SK-N-SH (cell line): ENCODE measurements around the gene ZMPSTE24. TPM values are rescaled to one million over a fixed set of nuclear protein-coding genes. Genes with fewer than 3 reads are reported as not detected.

Source experiments
- CTCF ChIA-PET: fragments of 300-600, 350-600 bp; formaldehyde crosslinking; extraction: SDS; loops from one replicate; lab custom pipeline; 2021; lab: Yijun Ruan, JAX
- POLR2A ChIA-PET: fragments of 350-600 bp; sonication (Branson Sonifier 250); formaldehyde crosslinking; extraction: SDS; loops from one replicate; lab custom pipeline; 2020; ENCODE audit warnings: antibody characterized with exemption, inconsistent platforms; lab: Yijun Ruan, JAX
- DNase-seq: peaks from one replicate; pipeline ENCODE4 v3.0.0; 2012
- H2AFZ ChIP-seq: fragments of 200-600 bp; sonication (generic); 2 replicates; pipeline ENCODE4 v1.8.1; 2016; ENCODE audit warnings: antibody characterized with exemption, mild to moderate bottlenecking, low read depth
- H3F3A ChIP-seq: fragments of 200-600 bp; sonication (generic); replicated peaks from 2 replicates; pipeline ENCODE3; 2016; ENCODE audit warnings: antibody characterized with exemption, mild to moderate bottlenecking; ENCODE audit not compliant: insufficient read depth
- H3K27ac ChIP-seq, 2 experiments: fragments of 200-500 bp in 1 of 2; fragments of 200-600 bp in 1 of 2; sonication (Bioruptor generic) in 1 of 2; sonication (generic), shearing (Covaris generic) in 1 of 2; 2 replicates each; pipeline versions ENCODE4 v1.5.1 to v1.6.1; 2014 to 2016; ENCODE audit warnings: low read depth in 2 of 2, inconsistent platforms in 1 of 2, low read length in 1 of 2, mild to moderate bottlenecking in 1 of 2, mixed read lengths in 1 of 2
- H3K27me3 ChIP-seq: fragments of 200-600 bp; sonication (generic), shearing (Covaris generic); 2 replicates; pipeline ENCODE4 v1.6.1; 2016; ENCODE audit warnings: mixed run types; ENCODE audit not compliant: insufficient read depth
- H3K36me3 ChIP-seq, 2 experiments: fragments of 200-500 bp in 1 of 2; fragments of 200-600 bp in 1 of 2; sonication (Bioruptor generic) in 1 of 2; sonication (generic) in 1 of 2; replicated peaks in 1 of 2; 2 replicates each; pipeline versions ENCODE3 to v1.5.1; 2014 to 2016; ENCODE audit warnings: low read length in 1 of 2, mild to moderate bottlenecking in 1 of 2; ENCODE audit not compliant: insufficient read depth in 2 of 2, control insufficient read depth in 1 of 2
- H3K4me1 ChIP-seq, 2 experiments: fragments of 200-500 bp in 1 of 2; fragments of 200-600 bp in 1 of 2; sonication (Bioruptor generic) in 1 of 2; sonication (generic), shearing (Covaris generic) in 1 of 2; 2 replicates each; pipeline versions ENCODE4 v1.5.1 to v1.6.1; 2014 to 2016; ENCODE audit warnings: low read depth in 1 of 2, low read length in 1 of 2, mixed run types in 1 of 2; ENCODE audit not compliant: insufficient read depth in 2 of 2, control insufficient read depth in 1 of 2
- H3K4me2 ChIP-seq: fragments of 200-600 bp; sonication (generic), shearing (Covaris generic); 2 replicates; pipeline ENCODE4 v1.6.1; 2017; ENCODE audit warnings: mixed run types
- H3K4me3 ChIP-seq, 2 experiments: fragments of 200-500 bp in 1 of 2; fragments of 200-600 bp in 1 of 2; sonication (Bioruptor generic) in 1 of 2; sonication (generic), shearing (Covaris generic) in 1 of 2; 2 replicates each; pipeline versions ENCODE4 v1.5.1 to v1.8.1; 2014 to 2016; ENCODE audit warnings: low read depth in 2 of 2, inconsistent platforms in 1 of 2, low read length in 1 of 2, mild to moderate bottlenecking in 1 of 2, mixed read lengths in 1 of 2, moderate library complexity in 1 of 2
- H3K79me2 ChIP-seq: fragments of 200-600 bp; sonication (generic); 2 replicates; pipeline ENCODE4 v1.8.1; 2017; ENCODE audit warnings: mild to moderate bottlenecking; ENCODE audit not compliant: insufficient read depth
- H3K9ac ChIP-seq: fragments of 200-600 bp; sonication (generic); 2 replicates; pipeline ENCODE4 v1.6.1; 2017; ENCODE audit warnings: mixed run types
- H3K9me2 ChIP-seq: fragments of 200-600 bp; sonication (generic); 2 replicates; pipeline ENCODE4 v1.6.1; 2017; ENCODE audit warnings: mixed run types
- H3K9me3 ChIP-seq: fragments of 200-600 bp; sonication (generic); 2 replicates; pipeline ENCODE4 v1.6.1; 2017; ENCODE audit warnings: mixed run types, mild to moderate bottlenecking, moderate library complexity
- H4K20me1 ChIP-seq: fragments of 200-600 bp; sonication (generic); 2 replicates; pipeline ENCODE4 v1.6.1; 2017; ENCODE audit warnings: mild to moderate bottlenecking, mixed run types; ENCODE audit not compliant: insufficient read depth
- CHD2 ChIP-seq: fragments of 150-350 bp; IDR thresholded peaks from 2 replicates; pipeline ENCODE4 v1.6.1; 2018; ENCODE audit warnings: low read length; ENCODE audit not compliant: partially characterized antibody
- ELF1 ChIP-seq: IDR thresholded peaks from 2 replicates; pipeline ENCODE4 v1.4.0; 2012
- FOXM1 ChIP-seq: IDR thresholded peaks from 2 replicates; pipeline ENCODE4 v1.4.0; 2012; ENCODE audit warnings: low read depth, mild to moderate bottlenecking
- GABPA ChIP-seq: IDR thresholded peaks from 2 replicates; pipeline ENCODE4 v1.4.0; 2012; ENCODE audit warnings: low read depth, mild to moderate bottlenecking
- NFIC ChIP-seq: IDR thresholded peaks from 2 replicates; pipeline ENCODE4 v1.4.0; 2012; ENCODE audit warnings: borderline replicate concordance
- NRF1 ChIP-seq: IDR thresholded peaks from 2 replicates; pipeline ENCODE4 v1.6.1; 2012; ENCODE audit warnings: low read depth, mild to moderate bottlenecking, low read length
- RCOR1 ChIP-seq: fragments of 150-350 bp; IDR thresholded peaks from 2 replicates; pipeline ENCODE4 v1.6.1; 2017; ENCODE audit warnings: antibody characterized with exemption, low read length
- RFX5 ChIP-seq: IDR thresholded peaks from 2 replicates; pipeline ENCODE4 v1.6.1; 2012; ENCODE audit warnings: mild to moderate bottlenecking, improper control_type of control experiment, low read length
- RXRA ChIP-seq: IDR thresholded peaks from 2 replicates; pipeline ENCODE4 v1.4.0; 2012; ENCODE audit warnings: low read depth, mild to moderate bottlenecking, borderline replicate concordance
- TEAD4 ChIP-seq: IDR thresholded peaks from 2 replicates; pipeline ENCODE4 v1.4.0; 2012; ENCODE audit warnings: mild to moderate bottlenecking, borderline replicate concordance; ENCODE audit not compliant: insufficient read depth
- YY1 ChIP-seq: IDR thresholded peaks from 2 replicates; pipeline ENCODE4 v1.4.0; 2012; ENCODE audit warnings: low read depth, mild to moderate bottlenecking
- WGBS: methylation state at CpG from one replicate; pipeline ENCODE4 v1.1.6; 2017; ENCODE audit warnings: low lambda C conversion rate; 5-methylcytosine and 5-hydroxymethylcytosine counted together
- polyA plus RNA-seq, 3 experiments: library from polyadenylated mRNA; depleted of rRNA; stranded (reverse); fragments of >200 nt; gene quantifications; 2 replicates each; pipeline ENCODE4 v1.2.3, GENCODE V29; 2012
- TF ChIP-seq, protein P1 (sequence below): fragments of 200-600 bp; sonication (generic); IDR thresholded peaks from 2 replicates; pipeline ENCODE4 v1.6.1; 2017; ENCODE audit warnings: antibody characterized with exemption, mild to moderate bottlenecking, moderate library complexity
- TF ChIP-seq, protein P2 (sequence below): IDR thresholded peaks from 2 replicates; pipeline ENCODE4 v1.6.1; 2012; ENCODE audit warnings: mild to moderate bottlenecking, low read depth, low read length, moderate library complexity
- TF ChIP-seq, protein P3 (sequence below): IDR thresholded peaks from 2 replicates; pipeline ENCODE4 v1.4.0; 2012; ENCODE audit warnings: low read depth, borderline replicate concordance

The ZMPSTE24 gene
- polyA plus RNA-seq, 1 of the 3 experiments (the other 2 are of a cell fraction) = 13.7 TPM

DNA sequence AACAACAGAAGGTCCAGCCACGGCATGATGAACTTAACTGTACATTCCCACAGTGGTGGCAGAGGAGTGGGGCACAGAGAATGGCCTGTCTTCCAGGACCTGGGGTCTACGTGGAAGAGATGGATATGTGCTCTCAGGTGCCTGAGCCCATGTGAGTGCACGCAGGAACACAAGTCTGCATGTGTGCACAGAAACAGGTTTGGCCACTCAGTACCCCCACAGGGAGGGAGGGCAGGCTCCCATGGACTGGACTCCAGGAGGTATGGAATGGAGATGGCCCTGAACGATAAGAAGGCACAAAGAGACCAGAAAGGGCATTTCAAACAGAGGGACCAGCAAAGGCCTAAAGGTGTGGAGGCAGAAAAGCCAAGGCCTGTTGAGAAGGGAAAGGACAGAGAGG is 48.3 kb downstream of the ZMPSTE24 start:
- POLR2A ChIA-PET = no interaction called here
- Histone ChIP-seq H3K27me3 (no peaks in the 10 kb centered on the region), H2AFZ (no peak overlapping the region)

DNA sequence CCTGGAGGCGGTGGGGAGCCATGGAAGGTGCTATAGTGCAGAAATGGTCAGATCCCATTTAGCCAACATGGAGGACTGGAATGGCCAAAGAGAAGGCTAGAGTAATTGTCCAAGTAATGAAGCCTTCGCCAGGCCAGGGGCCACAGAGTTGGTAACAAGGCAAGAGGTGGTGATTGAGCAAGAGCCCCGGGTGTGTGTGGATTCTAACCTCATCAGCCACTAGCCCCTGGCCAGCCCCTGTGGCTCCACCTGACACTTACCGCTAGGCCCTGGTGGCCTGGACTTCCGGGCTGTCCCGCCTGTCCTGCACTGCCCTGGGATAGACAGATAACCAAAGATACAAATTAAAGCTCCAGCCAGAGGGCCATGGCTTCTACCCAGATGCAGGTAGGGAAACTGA is 49.1 kb downstream of the ZMPSTE24 start:
- POLR2A ChIA-PET = no interaction called here
- Histone ChIP-seq H3F3A (no peaks in the 10 kb centered on the region), H3K9me3 (no peaks in the 10 kb centered on the region), H3K4me3 (no peak overlapping the region), H4K20me1 (no peaks in the 10 kb centered on the region), H2AFZ (no peak overlapping the region), H3K4me1 (no peaks in the 10 kb centered on the region; a peak in 1 of 4 replicates), H3K4me2 (no peak overlapping the region), H3K9me2 (no peaks in the 10 kb centered on the region), H3K36me3 (no peaks in the 10 kb centered on the region), H3K79me2 (no peaks in the 10 kb centered on the region), H3K9ac (no peak overlapping the region), H3K27ac (no peak overlapping the region), H3K27me3 (no peaks in the 10 kb centered on the region)
- CTCF ChIA-PET = no interaction called here
- 98% methylated on average over 4 of the region's 6 CpGs for WGBS
- TF ChIP-seq NFIC = no peak
- no peak for TF ChIP-seq TEAD4
- no peak for TF ChIP-seq YY1
- no peak for DNase-seq

More for the DNA sequence above, 48.3 kb downstream of the ZMPSTE24 start:
- Histone ChIP-seq H4K20me1 (no peaks in the 10 kb centered on the region), H3K4me1 (no peaks in the 10 kb centered on the region; a peak in 1 of 4 replicates), H3K4me2 (no peak overlapping the region), H3K9me3 (no peaks in the 10 kb centered on the region), H3K4me3 (no peak overlapping the region), H3K79me2 (no peaks in the 10 kb centered on the region), H3F3A (no peaks in the 10 kb centered on the region), H3K9me2 (no peaks in the 10 kb centered on the region), H3K36me3 (no peaks in the 10 kb centered on the region), H3K27ac (no peak overlapping the region), H3K9ac (no peak overlapping the region)
- CTCF ChIA-PET = interaction anchor here (3.6 kb wide), 1 partner anchor 9 kb away, joined by 22 read pairs; no protein-coding TSS in a partner anchor
- WGBS = 74% methylated on average over 4 of the region's 4 CpGs
- no peak for TF ChIP-seq FOXM1
- TF ChIP-seq TEAD4 = no peak
- no peak for TF ChIP-seq RFX5
- no peak for TF ChIP-seq NRF1
- no peak for TF ChIP-seq ELF1
- TF ChIP-seq, protein P1, sequence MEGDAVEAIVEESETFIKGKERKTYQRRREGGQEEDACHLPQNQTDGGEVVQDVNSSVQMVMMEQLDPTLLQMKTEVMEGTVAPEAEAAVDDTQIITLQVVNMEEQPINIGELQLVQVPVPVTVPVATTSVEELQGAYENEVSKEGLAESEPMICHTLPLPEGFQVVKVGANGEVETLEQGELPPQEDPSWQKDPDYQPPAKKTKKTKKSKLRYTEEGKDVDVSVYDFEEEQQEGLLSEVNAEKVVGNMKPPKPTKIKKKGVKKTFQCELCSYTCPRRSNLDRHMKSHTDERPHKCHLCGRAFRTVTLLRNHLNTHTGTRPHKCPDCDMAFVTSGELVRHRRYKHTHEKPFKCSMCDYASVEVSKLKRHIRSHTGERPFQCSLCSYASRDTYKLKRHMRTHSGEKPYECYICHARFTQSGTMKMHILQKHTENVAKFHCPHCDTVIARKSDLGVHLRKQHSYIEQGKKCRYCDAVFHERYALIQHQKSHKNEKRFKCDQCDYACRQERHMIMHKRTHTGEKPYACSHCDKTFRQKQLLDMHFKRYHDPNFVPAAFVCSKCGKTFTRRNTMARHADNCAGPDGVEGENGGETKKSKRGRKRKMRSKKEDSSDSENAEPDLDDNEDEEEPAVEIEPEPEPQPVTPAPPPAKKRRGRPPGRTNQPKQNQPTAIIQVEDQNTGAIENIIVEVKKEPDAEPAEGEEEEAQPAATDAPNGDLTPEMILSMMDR = no peak
- no peak for DNase-seq

DNA sequence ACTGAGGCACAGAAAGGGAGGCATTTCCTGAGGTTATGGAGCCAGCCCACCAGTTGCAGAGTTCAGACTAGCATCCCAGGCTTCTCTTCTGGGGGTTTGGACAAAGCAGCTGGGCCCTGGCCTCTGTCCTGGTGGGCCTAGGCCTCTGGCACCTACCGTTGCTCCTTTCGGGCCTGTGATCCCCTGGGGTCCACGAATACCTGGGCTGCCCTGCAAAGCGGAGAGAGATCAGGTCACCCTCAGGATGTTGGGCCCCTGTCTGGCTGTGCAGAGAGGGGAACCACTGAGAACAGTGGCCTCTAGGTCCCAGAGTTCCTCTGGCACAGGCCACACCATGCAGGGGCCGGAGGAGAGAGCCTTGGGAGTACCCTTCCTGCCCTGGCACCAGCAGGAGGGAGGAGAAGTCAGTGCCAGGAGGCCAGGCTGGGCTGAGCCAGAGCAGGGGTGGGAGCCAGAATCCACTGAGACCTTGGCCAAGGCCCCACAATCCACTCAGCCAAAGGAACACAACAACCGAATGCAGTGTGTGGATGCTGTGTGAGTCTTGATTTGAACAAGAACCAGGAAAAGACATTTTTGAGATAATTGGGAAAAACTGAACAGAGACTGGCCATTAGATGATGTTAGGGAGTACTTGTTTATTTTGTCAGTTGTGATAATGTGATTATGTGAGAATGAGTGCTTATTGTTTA is 50.1 kb downstream of the ZMPSTE24 start:
- CTCF ChIA-PET = no interaction called here
- Histone ChIP-seq H3K4me3 (no peak overlapping the region), H3K27ac (no peak overlapping the region), H3K27me3 (no peaks in the 10 kb centered on the region), H3K9me2 (no peaks in the 10 kb centered on the region), H3K36me3 (no peaks in the 10 kb centered on the region), H3F3A (no peaks in the 10 kb centered on the region), H3K9me3 (no peaks in the 10 kb centered on the region), H3K79me2 (no peaks in the 10 kb centered on the region), H3K4me2 (no peak overlapping the region), H4K20me1 (no peaks in the 10 kb centered on the region), H3K4me1 (no peaks in the 10 kb centered on the region; a peak in 1 of 4 replicates), H2AFZ (no peak overlapping the region), H3K9ac (no peak overlapping the region)
- WGBS = 69% methylated on average over 6 of the region's 6 CpGs
- no peak for DNase-seq
- POLR2A ChIA-PET = no interaction called here
- TF ChIP-seq ELF1 = no peak
- TF ChIP-seq, protein P2, sequence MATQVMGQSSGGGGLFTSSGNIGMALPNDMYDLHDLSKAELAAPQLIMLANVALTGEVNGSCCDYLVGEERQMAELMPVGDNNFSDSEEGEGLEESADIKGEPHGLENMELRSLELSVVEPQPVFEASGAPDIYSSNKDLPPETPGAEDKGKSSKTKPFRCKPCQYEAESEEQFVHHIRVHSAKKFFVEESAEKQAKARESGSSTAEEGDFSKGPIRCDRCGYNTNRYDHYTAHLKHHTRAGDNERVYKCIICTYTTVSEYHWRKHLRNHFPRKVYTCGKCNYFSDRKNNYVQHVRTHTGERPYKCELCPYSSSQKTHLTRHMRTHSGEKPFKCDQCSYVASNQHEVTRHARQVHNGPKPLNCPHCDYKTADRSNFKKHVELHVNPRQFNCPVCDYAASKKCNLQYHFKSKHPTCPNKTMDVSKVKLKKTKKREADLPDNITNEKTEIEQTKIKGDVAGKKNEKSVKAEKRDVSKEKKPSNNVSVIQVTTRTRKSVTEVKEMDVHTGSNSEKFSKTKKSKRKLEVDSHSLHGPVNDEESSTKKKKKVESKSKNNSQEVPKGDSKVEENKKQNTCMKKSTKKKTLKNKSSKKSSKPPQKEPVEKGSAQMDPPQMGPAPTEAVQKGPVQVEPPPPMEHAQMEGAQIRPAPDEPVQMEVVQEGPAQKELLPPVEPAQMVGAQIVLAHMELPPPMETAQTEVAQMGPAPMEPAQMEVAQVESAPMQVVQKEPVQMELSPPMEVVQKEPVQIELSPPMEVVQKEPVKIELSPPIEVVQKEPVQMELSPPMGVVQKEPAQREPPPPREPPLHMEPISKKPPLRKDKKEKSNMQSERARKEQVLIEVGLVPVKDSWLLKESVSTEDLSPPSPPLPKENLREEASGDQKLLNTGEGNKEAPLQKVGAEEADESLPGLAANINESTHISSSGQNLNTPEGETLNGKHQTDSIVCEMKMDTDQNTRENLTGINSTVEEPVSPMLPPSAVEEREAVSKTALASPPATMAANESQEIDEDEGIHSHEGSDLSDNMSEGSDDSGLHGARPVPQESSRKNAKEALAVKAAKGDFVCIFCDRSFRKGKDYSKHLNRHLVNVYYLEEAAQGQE = no peak
- no peak for TF ChIP-seq RCOR1
- TF ChIP-seq RXRA = no peak
- no peak for TF ChIP-seq GABPA
- TF ChIP-seq CHD2 = no peak
- TF ChIP-seq, protein P3, sequence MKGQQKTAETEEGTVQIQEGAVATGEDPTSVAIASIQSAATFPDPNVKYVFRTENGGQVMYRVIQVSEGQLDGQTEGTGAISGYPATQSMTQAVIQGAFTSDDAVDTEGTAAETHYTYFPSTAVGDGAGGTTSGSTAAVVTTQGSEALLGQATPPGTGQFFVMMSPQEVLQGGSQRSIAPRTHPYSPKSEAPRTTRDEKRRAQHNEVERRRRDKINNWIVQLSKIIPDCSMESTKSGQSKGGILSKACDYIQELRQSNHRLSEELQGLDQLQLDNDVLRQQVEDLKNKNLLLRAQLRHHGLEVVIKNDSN = no peak
